Measurements from ENCODE around the gene PCDHGA1. TPM values are rescaled to one million over a fixed set of nuclear protein-coding genes. Genes with fewer than 3 reads are reported as not detected.

Gene PCDHGA1
- total and polyA plus RNA-seq, 9 of the 15 experiments (the other 6 are each of a cell fraction or from before 2014, with no cell fraction given) = 0.05 to 0.26 (median 0.18) TPM; not detected in 2

GRCh38 chr5:141326088-141326854 lies 4.0 kb upstream of the PCDHGA1 start (continued):
- no peak for TF ChIP-seq ZBTB26 (CRISPR knock-in tag; IDR thresholded peaks at IDR 0.05)
- TF ChIP-seq ZNF277 (CRISPR knock-in tag; IDR thresholded peaks at IDR 0.05; ENCODE audit: borderline replicate concordance) = no peak
- TF ChIP-seq ZHX1 (conservative IDR thresholded peaks at IDR 0.05; ENCODE audit: low read length) = no peak
- TF ChIP-seq XRCC5 (IDR thresholded peaks at IDR 0.05; ENCODE audit: low read depth, low read length) = no peak
- peak; percentile 77 for TF ChIP-seq CTBP1 (IDR thresholded peaks at IDR 0.05; ENCODE audit: borderline replicate concordance)
- TF ChIP-seq ETV1 (tag; conservative IDR thresholded peaks at IDR 0.05; ENCODE audit: low read depth) = peak; percentile 40; the same call in 1 of the 2 replicates
- no peak for TF ChIP-seq BMI1 (IDR thresholded peaks at IDR 0.05; ENCODE audit: low read length)
- no peak for TF ChIP-seq ZNF518B (CRISPR knock-in tag; IDR thresholded peaks at IDR 0.05)
- TF ChIP-seq MIER1 (IDR thresholded peaks at IDR 0.05; ENCODE audit: low read depth) = 0 out of 2 replicates have a peak, but pooled peaks have one; percentile 19
- TF ChIP-seq MYC (IDR thresholded peaks at IDR 0.05; ENCODE audit: low read depth, low read length) = 0 out of 2 replicates have a peak, but pooled peaks have one; percentile 24
- TF ChIP-seq MYC (CRISPR knock-in tag; IDR thresholded peaks at IDR 0.05; ENCODE audit: borderline replicate concordance, low read depth) = no peak
- no peak for TF ChIP-seq SMARCA5 (IDR thresholded peaks at IDR 0.05)
- TF ChIP-seq CREM (IDR thresholded peaks at IDR 0.05; ENCODE audit: low read depth) = 0 out of 2 replicates have a peak, but pooled peaks have one; percentile 70
- TF ChIP-seq KAT7 (CRISPR knock-in tag; IDR thresholded peaks at IDR 0.05; ENCODE audit: borderline replicate concordance) = no peak
- no peak for TF ChIP-seq E2F1 (CRISPR knock-in tag; IDR thresholded peaks at IDR 0.05)
- no peak for TF ChIP-seq E2F3 (CRISPR knock-in tag; IDR thresholded peaks at IDR 0.05)
- no peak for TF ChIP-seq ZNF253 (CRISPR knock-in tag; conservative IDR thresholded peaks at IDR 0.05)
- no peak for TF ChIP-seq BCL6 (CRISPR knock-in tag; IDR thresholded peaks at IDR 0.05)

Measured in K562 (cell line).